ENCODE measurements around the gene BCL7B. TPM values are rescaled to one million over a fixed set of nuclear protein-coding genes. Genes with fewer than 3 reads are reported as not detected.
A peak's percentile ranks its signal among the peaks of the same experiment; 100 is the strongest.
"Not testable (repeated sequence)": the region's sequence is repeated elsewhere in the genome, so short reads cannot be mapped to it uniquely, and the experiment has no call there.

The BCL7B gene
- total and polyA plus RNA-seq, 4 donors, result 8.2 to 42.5 (median 26.4) TPM

DNA sequence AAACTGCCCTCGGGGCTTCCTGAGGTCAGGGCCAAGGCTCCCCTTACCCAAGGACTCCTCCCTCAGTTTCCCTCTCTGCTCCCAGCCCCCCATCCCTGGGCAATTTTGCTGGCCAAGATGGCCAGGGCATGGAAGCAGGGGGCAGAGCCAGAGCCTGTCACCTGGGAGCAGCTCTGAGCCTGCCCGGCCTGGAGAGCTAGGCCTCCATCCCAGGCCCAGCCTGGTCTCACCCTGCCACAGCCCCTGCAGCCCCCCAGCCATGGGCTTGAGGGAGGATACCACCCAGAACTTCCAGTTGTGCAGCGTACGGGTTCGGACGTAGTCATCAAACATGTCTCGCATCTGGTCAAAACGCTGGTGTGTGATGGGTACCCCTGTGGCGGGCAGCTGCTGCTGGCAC is 37.9 kb upstream of the BCL7B start:
- WGBS (ENCODE audit: insufficient coverage), result 92% methylated on average over 8 of the region's 9 CpGs
- H3K27me3 ChIP-seq (ENCODE audit: control insufficient read depth, insufficient read depth, low read length), result peaks cover 4% of the 10 kb centered on the region
- DNase-seq (ENCODE audit: low read depth in 4 of 6, low spot score in 6 of 6), result no peak
- no peaks in the 10 kb centered on the region for H3K4me1 ChIP-seq (ENCODE audit: control insufficient read depth, insufficient read depth, low read length)
- H3K36me3 ChIP-seq (ENCODE audit: control insufficient read depth, insufficient read depth, low read length), result no peaks in the 10 kb centered on the region
- H3K27ac ChIP-seq (ENCODE audit: low read depth, low read length), result no peak overlapping the region
- no peak overlapping the region for H3K4me3 ChIP-seq (ENCODE audit: low read depth, low read length)
- no peaks in the 10 kb centered on the region for H3K9me3 ChIP-seq (ENCODE audit: control insufficient read depth, insufficient read depth, low read length)

DNA sequence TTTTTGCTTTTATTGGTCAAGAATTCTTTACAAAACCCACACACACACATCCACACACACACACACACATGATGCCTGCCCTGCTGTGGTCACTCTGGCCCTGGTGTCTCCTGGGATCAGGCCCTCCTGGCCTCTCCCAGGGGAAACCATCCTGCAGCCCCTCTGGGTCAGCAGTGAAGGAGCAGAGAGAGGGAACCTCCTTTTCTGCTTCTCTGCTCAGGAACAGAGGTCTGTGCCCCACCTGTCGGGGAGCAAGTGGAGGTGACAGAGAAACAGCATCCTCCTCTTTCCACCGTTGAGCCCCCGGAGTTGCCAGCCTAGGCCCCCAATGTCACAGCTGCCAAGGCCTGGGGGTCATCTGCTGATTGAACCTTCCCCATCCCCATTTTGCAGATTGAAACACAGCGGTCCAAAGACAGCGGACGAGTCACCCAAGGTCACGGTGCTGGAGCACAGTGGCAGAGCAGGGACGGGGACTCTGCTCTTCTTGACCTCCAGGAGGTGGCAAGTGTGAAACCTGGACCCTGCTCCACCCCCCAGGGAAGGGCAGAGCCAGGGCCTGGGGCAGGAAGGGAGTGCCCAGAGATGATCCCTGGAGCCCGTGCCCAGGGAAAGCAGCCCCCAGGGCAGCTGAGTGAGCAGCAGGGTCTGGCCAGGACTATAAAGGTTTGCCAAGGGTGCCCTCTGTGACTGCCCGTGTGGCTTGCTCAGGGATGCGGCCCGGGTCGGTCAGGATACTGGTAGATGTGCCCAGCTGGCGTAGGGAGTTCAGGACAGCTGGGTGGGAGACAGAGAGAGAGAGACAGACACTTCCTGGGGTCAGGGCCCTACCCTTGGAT is 35.9 kb upstream of the BCL7B start:
- Histone ChIP-seq H3K4me1 (ENCODE audit: control insufficient read depth, insufficient read depth, low read length) (no peaks in the 10 kb centered on the region), H3K27me3 (ENCODE audit: control insufficient read depth, insufficient read depth, low read length) (peaks cover 4% of the 10 kb centered on the region), H3K4me3 (ENCODE audit: low read depth, low read length) (no peak overlapping the region), H3K9me3 (ENCODE audit: control insufficient read depth, insufficient read depth, low read length) (no peaks in the 10 kb centered on the region), H3K36me3 (ENCODE audit: control insufficient read depth, insufficient read depth, low read length) (no peaks in the 10 kb centered on the region), H3K27ac (ENCODE audit: low read depth, low read length) (no peak overlapping the region)
- no peak for DNase-seq (ENCODE audit: low read depth in 4 of 6, low spot score in 6 of 6)
- 81% methylated on average over 14 of the region's 14 CpGs for WGBS (ENCODE audit: insufficient coverage)

DNA sequence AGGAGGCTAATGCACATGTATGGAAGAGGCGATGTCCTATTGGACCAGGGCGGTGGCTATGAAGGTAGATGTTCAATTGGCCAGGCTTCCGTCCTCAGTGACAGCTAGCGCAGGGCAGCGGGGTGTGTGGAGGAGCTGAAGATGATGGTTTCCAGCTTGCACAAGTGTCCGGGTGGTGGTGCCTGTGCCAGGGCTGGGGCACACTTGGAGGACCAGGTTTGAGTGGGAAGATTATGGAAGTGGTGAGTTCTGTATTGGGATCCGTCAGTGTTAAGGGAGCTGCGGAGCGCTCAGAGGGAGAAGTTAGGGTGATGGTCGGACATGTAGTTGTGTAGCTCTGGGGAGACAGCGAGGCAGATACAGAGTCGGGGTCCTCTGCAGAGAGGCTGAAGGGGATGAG is 29.4 kb upstream of the BCL7B start:
- 91% methylated on average over 12 of the region's 12 CpGs for WGBS (ENCODE audit: insufficient coverage)
- H3K27me3 ChIP-seq (ENCODE audit: control insufficient read depth, insufficient read depth, low read length), result no peaks in the 10 kb centered on the region
- peaks cover 6% of the 10 kb centered on the region for H3K4me1 ChIP-seq (ENCODE audit: control insufficient read depth, insufficient read depth, low read length)
- no peak overlapping the region for H3K27ac ChIP-seq (ENCODE audit: low read depth, low read length)
- H3K4me3 ChIP-seq (ENCODE audit: low read depth, low read length), result no peak overlapping the region
- no peaks in the 10 kb centered on the region for H3K9me3 ChIP-seq (ENCODE audit: control insufficient read depth, insufficient read depth, low read length)
- DNase-seq (ENCODE audit: low read depth in 4 of 6, low spot score in 6 of 6), result no peak
- H3K36me3 ChIP-seq (ENCODE audit: control insufficient read depth, insufficient read depth, low read length), result no peaks in the 10 kb centered on the region

DNA sequence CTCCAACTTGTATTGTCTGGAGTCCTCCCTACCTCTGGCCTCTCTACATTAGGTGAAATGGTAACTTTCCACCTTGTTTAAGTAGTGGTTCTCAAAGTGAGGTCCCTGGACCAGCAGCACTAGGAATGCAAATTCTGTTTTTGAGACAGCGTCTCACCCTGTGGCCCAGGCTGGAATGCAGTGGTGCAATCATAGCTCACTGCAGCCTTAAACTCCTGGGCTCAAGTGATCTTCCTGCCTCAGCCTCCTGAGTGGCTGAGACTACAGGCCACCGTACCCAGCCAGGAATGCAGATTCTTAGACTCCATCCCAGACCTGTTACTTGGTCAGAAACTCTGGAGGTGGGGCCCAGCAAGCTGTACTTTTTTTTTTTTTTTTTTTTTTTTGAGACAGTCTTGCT is 27.7 kb upstream of the BCL7B start:
- DNase-seq (ENCODE audit: low read depth in 4 of 6, low spot score in 6 of 6), result no peak
- no peak overlapping the region for H3K27ac ChIP-seq (ENCODE audit: low read depth, low read length)
- peaks cover 6% of the 10 kb centered on the region for H3K4me1 ChIP-seq (ENCODE audit: control insufficient read depth, insufficient read depth, low read length)
- H3K9me3 ChIP-seq (ENCODE audit: control insufficient read depth, insufficient read depth, low read length), result no peaks in the 10 kb centered on the region
- H3K4me3 ChIP-seq (ENCODE audit: low read depth, low read length), result no peak overlapping the region
- H3K36me3 ChIP-seq (ENCODE audit: control insufficient read depth, insufficient read depth, low read length), result no peaks in the 10 kb centered on the region
- no peaks in the 10 kb centered on the region for H3K27me3 ChIP-seq (ENCODE audit: control insufficient read depth, insufficient read depth, low read length)
- WGBS (ENCODE audit: insufficient coverage), result 59% methylated on average over 2 of the region's 2 CpGs

DNA sequence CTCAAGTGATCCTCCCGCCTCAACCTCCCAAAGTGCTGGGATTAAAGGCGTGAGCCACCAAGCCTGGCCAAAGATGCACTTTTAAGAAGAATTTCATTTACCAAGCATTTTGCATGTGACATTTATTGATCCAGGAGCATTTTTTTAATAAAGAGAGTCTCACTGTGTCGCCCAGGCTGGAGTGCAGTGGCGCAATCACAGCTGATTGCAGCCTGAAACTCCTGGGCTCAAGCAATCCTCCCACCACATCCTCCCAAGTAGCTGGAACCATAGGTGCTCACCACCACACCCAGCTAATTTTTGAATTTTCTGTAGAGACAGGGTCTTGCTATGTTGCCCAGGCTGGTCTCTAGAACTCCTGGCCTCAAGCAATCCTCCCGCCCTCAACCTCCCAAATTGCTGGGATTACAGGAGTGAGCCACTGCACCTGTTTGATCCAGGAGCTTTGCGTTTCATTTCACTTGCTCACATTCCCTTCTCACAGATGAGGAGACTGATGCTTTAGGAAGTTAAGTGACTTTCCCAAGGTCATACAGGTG is 25.2 kb upstream of the BCL7B start:
- H3K4me3 ChIP-seq (ENCODE audit: low read depth, low read length), result no peak overlapping the region
- 90% methylated on average over 3 of the region's 6 CpGs for WGBS (ENCODE audit: insufficient coverage)
- H3K9me3 ChIP-seq (ENCODE audit: control insufficient read depth, insufficient read depth, low read length), result no peaks in the 10 kb centered on the region
- peaks cover 15% of the 10 kb centered on the region for H3K4me1 ChIP-seq (ENCODE audit: control insufficient read depth, insufficient read depth, low read length)
- no peak overlapping the region for H3K27ac ChIP-seq (ENCODE audit: low read depth, low read length)
- no peak for DNase-seq (ENCODE audit: low read depth in 4 of 6, low spot score in 6 of 6)
- no peaks in the 10 kb centered on the region for H3K27me3 ChIP-seq (ENCODE audit: control insufficient read depth, insufficient read depth, low read length)
- H3K36me3 ChIP-seq (ENCODE audit: control insufficient read depth, insufficient read depth, low read length), result no peaks in the 10 kb centered on the region

DNA sequence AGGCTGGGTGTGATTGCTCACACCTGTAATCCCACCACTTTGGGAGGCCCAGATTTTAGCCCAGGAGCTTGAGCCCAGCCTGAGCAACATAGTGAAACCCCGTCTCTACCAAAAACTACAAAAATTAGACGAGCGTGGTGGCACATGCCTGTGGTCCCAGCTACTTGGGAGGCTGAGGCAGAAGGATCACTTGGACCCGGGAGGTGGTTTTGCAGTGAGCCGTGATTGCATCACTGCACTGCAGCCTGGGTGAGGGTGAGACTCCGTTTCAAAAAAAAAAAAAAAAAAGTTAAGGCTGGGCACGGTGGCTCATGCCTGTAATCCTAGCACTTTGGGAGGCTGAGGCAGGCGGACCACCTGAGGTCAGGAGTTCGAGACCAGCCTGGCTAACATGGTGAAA is 23.5 kb upstream of the BCL7B start:
- H3K4me3 ChIP-seq (ENCODE audit: low read depth, low read length); H3K27me3 ChIP-seq (ENCODE audit: control insufficient read depth, insufficient read depth, low read length); H3K27ac ChIP-seq (ENCODE audit: low read depth, low read length); DNase-seq (ENCODE audit: low read depth in 4 of 6, low spot score in 6 of 6); H3K9me3 ChIP-seq (ENCODE audit: control insufficient read depth, insufficient read depth, low read length); H3K36me3 ChIP-seq (ENCODE audit: control insufficient read depth, insufficient read depth, low read length): not testable (repeated sequence)
- H3K4me1 ChIP-seq (ENCODE audit: control insufficient read depth, insufficient read depth, low read length), result peaks cover 24% of the 10 kb centered on the region
- 87% methylated on average over 9 of the region's 9 CpGs for WGBS (ENCODE audit: insufficient coverage)

DNA sequence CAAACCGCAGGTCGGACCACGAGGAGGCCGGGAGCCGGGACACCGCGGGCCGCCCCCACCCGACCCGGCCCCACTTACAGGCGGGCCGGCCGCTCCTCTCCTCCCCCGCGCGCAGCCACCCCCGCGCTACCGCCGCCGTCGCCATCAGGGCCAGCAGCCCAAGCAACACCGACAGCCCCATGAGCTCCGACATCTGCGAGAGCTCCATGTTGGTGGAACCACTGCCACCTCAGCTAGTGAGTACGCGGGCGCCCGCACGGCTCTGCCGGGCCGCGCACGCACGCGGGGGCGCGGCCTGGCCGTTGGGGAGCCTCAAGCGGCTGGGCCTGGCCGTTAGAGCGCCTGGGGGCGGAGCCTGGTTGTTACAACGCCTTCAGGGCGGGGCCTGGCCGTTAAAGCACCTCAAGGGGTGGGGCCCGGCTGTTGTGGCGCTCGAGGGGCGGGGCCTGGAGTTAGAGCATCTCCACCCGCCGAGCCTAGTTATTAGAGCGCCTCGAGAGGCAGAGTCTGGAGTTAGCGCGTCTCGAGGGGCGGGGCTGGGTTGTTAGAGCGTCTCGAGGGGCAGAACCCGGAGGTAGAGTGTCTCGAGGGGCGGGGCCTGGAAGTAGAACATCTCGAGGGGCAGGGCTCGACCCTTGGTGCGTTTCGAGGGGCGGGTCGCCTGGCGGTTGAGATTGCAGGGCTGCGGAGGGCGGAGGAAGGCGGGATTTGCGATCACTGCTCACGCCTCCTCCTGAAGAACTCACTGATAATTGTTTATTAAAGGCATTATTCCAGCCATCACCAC is 21.0 kb upstream of the BCL7B start, which contains the start of gene TBL2:
TBL2 (minus strand) TSS at position 238 of the 787 bp plus-strand sequence; CDS start at position 208, 30 bp downstream.
- DNase-seq (ENCODE audit: low read depth in 4 of 6, low spot score in 6 of 6), result peak; percentile 92 to 99 (median 97)
- Histone ChIP-seq H3K9me3 (ENCODE audit: control insufficient read depth, insufficient read depth, low read length) (no peaks in the 10 kb centered on the region), H3K4me3 (ENCODE audit: low read depth, low read length) (peak within 1 kb of the TSS; percentile 93), H3K4me1 (ENCODE audit: control insufficient read depth, insufficient read depth, low read length) (peaks cover 24% of the 10 kb centered on the region), H3K27me3 (ENCODE audit: control insufficient read depth, insufficient read depth, low read length) (no peaks in the 10 kb centered on the region), H3K27ac (ENCODE audit: low read depth, low read length) (peak within 1 kb of the TSS; percentile 94), H3K36me3 (ENCODE audit: control insufficient read depth, insufficient read depth, low read length) (peaks cover 23% of the 10 kb centered on the region)
- 0% methylated on average over 67 of the region's 75 CpGs for WGBS (ENCODE audit: insufficient coverage)

DNA sequence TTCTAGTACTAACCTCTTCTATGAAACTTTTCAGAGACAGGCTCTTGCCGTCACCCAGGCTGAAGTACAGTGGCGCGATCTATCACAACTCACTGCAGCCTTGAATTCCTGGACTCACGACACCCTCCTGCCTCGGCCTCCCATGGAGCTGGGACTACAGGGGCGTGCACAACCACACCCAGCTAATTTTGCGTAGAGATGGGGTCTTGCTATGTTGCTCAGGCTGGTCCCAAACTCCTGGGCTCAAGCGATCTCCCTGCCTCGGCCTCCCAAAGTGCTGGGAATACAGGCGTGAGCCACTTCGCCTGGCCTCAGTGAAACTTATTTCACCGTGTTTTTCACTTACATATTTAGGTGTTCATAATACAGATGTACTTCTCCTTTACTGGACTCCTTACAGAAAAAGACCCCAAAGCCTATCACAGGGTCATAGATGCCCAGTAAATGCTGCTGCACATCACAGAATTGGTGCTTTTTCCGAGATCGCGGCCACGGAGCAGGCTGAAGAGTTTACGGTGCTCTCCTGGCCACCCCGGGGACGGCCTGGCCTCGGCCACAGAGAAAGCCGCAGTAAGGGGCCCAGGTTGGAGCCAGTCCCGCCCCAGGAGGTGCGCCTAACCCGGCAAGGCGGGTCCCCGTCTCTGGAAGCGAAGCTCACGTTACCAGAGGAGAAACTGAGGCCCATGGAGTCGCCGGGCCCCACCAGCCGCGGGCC is 20.3 kb upstream of the BCL7B start:
- H3K4me1 ChIP-seq (ENCODE audit: control insufficient read depth, insufficient read depth, low read length), result peaks cover 24% of the 10 kb centered on the region
- WGBS (ENCODE audit: insufficient coverage), result 11% methylated on average over 29 of the region's 32 CpGs
- no peaks in the 10 kb centered on the region for H3K9me3 ChIP-seq (ENCODE audit: control insufficient read depth, insufficient read depth, low read length)
- H3K4me3 ChIP-seq (ENCODE audit: low read depth, low read length), result peak overlapping the region; percentile 93
- DNase-seq (ENCODE audit: low read depth in 4 of 6, low spot score in 6 of 6), result no peak
- H3K36me3 ChIP-seq (ENCODE audit: control insufficient read depth, insufficient read depth, low read length), result peaks cover 30% of the 10 kb centered on the region
- H3K27me3 ChIP-seq (ENCODE audit: control insufficient read depth, insufficient read depth, low read length), result no peaks in the 10 kb centered on the region
- peak overlapping the region; percentile 94 for H3K27ac ChIP-seq (ENCODE audit: low read depth, low read length)

DNA sequence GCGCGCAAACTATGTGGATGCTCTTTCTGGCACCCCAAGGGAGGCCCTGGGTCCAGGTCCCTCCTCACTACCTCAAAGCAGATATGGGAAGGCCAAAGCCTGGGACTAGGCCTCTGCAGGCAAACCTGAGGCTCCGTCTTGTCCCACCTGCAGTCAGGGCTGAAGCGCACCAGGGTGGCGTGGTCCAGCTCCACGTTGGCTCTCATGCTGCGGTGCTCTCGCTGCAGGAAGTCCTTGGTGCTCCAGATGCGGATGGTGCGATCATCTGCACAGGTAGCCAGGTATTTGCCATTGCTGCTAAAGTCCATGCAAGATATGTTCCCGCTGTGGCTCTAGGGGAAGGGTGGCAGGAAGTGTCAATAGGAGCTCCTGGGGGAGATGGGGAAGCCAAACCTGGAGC is 16.3 kb upstream of the BCL7B start:
- Histone ChIP-seq H3K9me3 (ENCODE audit: control insufficient read depth, insufficient read depth, low read length) (no peaks in the 10 kb centered on the region), H3K4me1 (ENCODE audit: control insufficient read depth, insufficient read depth, low read length) (peaks cover 18% of the 10 kb centered on the region), H3K4me3 (ENCODE audit: low read depth, low read length) (no peak overlapping the region), H3K27ac (ENCODE audit: low read depth, low read length) (no peak overlapping the region), H3K36me3 (ENCODE audit: control insufficient read depth, insufficient read depth, low read length) (peaks cover 61% of the 10 kb centered on the region), H3K27me3 (ENCODE audit: control insufficient read depth, insufficient read depth, low read length) (no peaks in the 10 kb centered on the region)
- no peak for DNase-seq (ENCODE audit: low read depth in 4 of 6, low spot score in 6 of 6)
- 97% methylated on average over 11 of the region's 11 CpGs for WGBS (ENCODE audit: insufficient coverage)
